HG02610 (cell line): ENCODE results near the gene SLC2A14.

Experiments
- ATAC-seq: cut with Tn5 transposase; IDR thresholded peaks from one replicate; pipeline ENCODE4 v1.9.1; 2021; ENCODE audit warnings: mild to moderate bottlenecking, moderate library complexity; ENCODE audit not compliant: unreplicated experiment

The SLC2A14 gene

DNA sequence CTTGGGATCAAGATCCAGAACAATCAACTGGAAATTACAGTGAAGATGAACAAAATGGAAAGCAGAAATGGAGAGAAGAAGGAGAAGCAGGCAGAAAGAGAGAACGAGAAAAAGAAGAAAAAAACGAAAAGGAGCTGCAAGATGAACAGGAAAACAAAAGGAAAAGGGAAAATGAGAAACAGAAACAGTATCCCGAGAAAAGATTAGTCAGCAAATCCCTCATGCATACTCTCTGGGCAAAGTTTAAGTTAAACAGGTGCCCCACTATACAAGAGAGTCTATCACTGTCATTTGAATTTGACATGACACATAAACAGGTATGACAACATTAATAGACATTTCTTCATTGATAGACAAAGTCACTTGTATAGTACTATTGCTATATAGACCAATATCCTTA, 102.7 kb downstream of the SLC2A14 start:
- ATAC-seq = no peak
